GM19099 (cell line): ENCODE measurements around the gene CIAO2A.

Experiments
- POLR2A ChIP-seq: IDR thresholded peaks from 3 replicates; pipeline ENCODE4 v1.6.1; 2011; ENCODE audit warnings: low read depth; ENCODE audit not compliant: insufficient read length; ENCODE audit errors: extremely low read depth

The CIAO2A gene

DNA sequence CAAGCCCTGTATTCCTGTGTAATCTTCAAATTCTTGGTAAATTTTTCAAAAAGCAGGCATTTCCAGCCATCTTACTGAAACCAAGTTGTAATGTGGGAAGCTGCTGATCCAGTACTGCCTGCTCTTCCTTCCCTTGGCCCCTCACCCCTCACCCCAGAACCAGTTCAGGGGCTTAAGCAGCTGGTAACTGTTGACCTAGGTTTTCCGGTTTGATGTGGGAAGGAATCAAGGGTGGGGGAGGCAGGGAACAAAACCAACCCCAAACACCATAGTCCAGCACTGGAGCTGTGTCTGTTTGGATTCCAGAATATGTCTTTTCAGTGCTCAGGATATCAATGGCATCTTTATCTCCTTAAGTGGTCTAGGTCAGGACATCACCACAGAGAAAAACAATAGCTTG is 28.8 kb upstream of the CIAO2A start:
- TF ChIP-seq POLR2A, result no peak

DNA sequence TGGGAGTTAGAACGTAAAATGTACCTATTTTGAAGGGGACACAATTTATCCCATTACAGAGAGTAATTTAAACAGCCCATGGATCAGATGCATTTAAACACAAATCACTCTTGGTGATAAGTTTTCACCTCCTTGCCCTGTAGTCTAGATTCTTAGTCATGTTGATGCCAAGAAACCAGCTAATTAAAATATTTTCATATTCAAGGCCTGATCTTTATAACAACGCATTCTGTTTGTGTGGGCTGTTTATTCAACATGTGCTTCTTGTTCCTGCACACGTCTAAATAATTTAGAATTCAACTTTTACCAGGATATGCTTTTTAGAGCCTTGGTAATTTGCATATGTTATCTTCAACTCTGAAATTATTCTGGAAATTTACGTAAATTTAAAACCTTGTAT is 28.0 kb upstream of the CIAO2A start:
- TF ChIP-seq POLR2A, result no peak

DNA sequence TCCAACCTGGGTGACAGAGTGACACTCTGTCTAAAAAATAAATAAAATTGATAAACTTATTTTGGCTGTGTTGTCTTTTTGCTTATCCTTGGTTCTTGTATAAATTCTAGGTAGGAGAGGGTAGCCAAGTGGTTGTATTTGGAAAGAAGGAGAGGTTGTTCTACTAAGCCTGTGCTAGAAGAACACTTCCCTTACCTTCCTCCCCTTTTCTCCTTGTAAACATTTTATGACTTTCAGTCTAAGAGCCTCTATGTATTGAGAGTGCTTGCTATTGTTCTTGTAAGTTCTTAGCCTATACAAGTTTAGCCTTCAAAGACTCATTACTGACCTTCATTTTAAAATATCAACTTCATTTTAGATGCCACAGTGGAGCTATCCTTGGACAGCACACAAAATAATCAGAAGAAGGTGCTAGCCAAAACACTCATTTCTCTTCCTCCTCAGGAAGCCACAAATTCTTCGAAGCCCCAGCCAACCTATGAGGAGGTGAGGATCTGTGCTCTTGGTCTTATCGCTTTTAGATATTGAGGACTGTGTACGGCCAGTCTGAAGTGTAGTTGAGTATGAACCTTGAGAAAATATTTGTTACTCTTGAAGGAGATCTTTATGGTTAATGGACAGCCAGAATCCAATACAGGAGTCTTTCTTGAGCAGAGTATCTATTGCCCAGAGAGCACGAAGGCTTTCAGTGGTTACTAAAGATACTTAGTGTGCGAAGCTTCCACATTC is 24.3 kb upstream of the CIAO2A start:
- no peak for TF ChIP-seq POLR2A

DNA sequence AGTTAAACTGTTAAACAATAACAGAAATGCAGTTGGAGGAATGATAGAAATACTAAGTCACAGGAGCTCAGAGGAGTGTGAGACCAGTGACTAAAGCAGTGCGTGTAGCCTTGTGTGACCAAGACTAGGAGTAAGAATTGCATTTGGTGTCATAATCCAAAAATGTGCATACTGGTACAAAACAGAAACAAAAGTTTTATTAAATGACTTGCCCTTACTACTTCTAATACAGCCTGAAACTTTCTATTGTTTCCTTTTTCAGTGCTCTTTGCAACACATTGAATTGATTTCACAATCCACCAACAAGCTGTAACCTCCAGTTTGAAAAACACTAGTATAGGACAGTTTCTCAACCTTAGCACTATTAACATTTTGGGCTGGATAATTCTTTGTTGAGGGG is 19.3 kb upstream of the CIAO2A start:
- no peak for TF ChIP-seq POLR2A

DNA sequence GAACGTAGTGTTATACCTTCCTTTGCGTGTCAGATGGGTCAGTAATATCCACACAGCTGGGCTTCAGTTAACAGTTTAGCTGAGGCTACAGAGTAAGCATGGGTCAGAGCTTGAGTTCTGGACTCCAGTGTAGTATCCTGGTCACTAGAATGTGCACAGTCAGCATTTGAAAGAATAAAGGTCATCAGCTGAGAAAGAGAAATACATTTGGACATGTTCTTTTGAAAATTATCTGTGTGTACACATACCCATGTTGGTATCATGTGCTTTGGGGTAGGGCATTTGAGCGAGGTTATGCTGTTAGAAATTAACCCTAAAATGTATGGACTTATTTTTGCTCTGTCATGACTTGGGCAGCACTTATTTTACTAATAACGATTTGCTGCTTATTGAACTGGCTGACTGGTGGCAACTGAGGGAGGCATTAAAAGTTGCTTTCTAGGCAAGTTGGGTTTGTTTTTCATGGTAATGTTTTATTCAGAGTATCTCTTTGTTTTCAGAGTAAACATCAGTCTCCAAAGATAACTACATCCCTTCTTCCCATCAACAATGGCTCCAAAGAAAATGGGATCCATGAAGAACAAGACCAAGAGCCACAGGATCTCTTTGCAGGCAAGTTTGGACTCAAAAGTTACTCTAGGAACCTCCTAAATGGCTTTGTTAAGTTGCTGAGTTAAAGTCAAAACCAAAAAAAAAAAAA is 18.6 kb upstream of the CIAO2A start:
- no peak for TF ChIP-seq POLR2A

DNA sequence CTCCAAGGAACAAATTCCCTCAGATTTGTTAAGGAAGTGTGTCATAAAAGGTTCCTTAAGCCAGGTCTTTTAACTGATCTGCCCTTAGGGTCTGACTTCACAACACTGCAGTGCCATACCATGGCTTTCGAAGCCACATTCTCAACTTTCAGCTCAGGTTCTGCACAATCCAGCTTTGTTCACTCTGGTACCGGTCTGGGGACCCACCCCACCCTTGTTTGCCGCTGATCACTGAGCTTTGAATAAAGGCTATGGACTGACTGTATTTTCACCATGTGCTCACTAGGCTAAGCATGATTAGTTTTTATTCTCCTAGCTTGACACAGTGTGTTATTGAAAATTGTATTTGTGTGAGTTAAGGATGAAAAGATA is 18.0 kb upstream of the CIAO2A start:
- no peak for TF ChIP-seq POLR2A

DNA sequence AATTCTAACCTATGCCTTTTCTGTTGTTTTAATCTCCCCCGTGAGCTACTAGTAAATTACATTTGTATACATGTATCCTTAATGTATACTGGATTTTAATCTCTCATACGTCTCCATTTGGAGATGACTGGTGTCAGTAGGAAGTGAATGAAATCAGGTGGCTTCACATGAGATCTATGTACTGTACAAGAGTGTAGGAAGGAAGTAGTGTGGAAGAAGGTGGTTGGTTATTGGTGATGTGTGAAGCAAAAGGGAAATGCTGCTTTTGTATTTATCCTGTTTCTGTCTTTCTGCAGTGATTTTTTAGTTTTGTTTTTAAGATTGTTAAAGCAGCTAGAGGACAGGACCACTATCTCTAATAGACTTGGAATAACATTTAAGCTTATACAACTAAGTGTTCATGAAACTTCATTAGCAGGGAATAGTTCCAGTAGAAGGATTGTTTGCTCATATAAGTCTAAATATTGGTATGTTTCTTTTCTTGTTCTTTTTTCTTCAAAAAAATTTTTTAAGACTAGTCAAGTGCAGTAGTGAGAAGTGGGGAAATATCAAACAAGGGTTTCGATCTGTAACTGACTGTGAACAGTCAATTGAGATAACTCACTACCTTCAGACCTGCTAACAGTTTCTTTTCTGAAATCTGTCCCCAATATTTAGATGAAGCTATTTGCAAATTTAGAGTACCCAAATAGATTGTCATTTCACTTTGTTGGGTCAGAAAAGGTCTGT is 17.5 kb upstream of the CIAO2A start:
- TF ChIP-seq POLR2A, result no peak

DNA sequence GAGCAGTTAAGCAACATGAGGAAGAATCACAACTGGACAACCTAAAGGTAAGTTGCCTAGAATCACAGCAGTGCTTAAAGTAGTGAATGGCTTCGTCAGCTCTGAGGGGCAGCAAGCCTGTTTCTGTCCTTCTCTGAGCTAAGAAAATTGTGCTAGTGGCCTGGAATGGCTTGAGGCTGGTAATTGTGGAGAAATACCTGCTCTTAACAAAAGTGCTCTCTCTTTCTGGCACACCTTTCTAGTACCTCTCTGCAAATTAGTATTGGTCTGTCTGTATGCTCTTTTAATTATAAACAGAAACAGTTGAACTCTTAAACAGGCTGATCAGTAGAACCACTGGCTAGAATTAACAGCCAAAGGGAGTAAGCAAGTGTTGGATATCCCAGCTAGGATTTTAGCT is 13.7 kb upstream of the CIAO2A start:
- TF ChIP-seq POLR2A, result no peak

DNA sequence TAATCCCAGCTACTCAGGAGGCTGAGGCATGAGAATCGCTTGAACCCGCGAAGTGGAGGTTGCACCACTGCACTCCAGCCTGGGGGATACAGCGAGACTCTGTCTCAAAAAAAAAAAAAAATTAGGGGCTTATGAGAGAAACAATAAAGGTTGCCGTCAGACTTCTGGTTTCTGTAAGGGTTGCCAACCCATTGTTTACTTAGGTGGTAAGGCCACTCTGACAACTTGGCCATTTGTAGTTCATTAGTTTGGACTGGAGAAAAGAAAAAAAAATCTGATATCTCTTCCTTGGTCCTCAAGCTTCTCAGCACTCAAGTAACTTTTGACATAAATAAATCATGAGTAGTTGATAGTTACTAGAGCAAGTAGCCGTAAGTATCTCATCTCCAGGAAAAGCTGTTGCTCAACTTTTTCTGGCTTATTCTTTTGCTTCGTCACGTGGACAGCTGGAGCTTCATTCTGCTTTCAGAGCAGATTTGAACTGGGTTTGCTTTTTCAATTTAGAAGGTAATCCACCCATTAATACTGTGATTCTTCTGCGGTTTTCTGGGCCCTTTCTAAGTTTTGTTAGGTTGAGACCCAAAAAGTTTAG is 11.6 kb upstream of the CIAO2A start:
- no peak for TF ChIP-seq POLR2A

DNA sequence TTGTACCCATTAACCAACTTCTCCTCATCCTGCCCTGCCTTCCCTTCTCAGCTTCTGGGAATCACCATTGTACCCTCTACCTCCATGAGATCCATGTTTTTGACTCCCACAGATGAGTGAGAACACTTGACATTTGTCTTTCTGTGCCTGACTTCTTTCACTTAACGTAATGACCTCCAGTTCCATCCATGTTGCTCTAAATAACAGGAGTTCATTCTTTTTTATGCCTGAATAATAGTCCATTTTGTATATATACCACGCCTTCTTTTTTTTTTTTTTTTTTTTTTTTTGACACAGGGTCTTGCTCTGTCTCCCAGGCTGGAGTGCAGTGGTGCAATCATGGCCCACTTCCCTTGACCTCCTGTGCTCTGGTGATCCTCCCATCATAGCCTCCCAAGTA is 8.9 kb upstream of the CIAO2A start:
- no peak for TF ChIP-seq POLR2A

DNA sequence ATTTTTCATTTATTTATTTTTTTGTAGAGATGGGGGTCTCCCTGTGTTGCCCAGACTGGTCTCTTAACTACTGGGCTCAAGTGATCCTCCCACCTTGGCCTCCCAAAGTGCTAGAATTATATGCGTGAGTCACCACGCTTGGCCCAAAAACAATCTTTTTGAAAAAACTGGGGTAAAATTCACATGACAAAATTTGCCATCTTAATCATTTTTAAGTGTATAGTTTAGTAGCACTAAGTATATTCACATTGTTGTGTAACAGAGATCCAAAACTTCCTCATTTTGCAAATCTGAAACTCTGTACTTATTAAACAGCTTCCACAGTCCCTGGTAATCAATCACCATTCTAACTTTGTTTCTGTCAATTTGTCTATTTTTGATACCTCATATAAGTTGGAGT is 7.3 kb upstream of the CIAO2A start:
- TF ChIP-seq POLR2A, result no peak

DNA sequence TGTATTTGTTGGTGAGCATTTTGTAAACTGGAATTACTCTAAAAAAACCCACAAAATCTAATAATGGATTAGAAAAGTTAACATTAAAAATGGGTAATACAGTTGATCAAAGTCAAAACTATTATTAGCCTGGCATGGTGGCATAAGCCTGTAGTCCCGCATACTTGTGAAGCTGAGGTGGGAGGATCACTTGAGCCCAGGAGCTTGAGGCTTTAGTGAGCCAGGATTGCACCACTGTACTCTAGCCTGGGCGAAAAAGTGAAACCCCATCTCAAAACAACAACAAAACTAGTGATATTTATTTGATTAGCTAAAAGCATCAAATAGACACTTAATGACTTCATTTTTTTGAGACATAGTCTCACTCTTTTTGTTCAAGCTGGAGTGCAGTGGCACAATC is 5.7 kb upstream of the CIAO2A start:
- no peak for TF ChIP-seq POLR2A

DNA sequence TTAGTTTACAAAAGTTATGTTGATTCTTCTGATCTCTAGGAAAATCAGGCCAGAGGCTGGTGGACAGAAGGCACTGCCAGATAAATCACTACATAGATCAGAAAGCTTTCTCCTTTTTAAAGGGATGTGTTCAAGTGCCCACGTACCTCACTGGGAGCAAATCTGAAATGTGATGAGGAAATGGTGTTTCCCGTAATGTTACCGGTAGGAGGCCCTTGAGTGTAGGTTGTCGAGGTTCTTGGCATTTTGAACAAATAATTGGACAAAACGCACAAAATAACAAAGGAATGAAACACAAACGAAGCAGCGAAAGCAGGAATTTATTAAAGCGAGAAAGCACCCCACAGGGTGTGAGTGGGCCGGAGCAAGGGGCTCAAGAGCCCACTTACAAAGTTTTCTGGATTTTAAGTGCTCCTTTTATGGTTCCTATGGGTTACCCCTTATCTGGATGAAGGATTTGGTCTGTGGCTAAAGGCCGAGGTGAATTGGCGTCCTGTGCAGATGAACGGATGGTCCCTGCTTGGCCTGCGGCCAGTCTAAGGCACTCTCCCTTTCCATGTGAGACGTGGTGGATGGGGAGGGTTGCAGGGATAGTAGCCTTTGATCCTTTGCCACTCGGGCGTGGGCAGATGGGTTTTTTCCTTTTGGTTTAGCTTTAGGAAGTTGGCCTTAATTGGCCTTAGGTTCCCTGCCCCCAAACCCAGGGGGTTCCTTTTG is 3.2 kb upstream of the CIAO2A start:
- no peak for TF ChIP-seq POLR2A

DNA sequence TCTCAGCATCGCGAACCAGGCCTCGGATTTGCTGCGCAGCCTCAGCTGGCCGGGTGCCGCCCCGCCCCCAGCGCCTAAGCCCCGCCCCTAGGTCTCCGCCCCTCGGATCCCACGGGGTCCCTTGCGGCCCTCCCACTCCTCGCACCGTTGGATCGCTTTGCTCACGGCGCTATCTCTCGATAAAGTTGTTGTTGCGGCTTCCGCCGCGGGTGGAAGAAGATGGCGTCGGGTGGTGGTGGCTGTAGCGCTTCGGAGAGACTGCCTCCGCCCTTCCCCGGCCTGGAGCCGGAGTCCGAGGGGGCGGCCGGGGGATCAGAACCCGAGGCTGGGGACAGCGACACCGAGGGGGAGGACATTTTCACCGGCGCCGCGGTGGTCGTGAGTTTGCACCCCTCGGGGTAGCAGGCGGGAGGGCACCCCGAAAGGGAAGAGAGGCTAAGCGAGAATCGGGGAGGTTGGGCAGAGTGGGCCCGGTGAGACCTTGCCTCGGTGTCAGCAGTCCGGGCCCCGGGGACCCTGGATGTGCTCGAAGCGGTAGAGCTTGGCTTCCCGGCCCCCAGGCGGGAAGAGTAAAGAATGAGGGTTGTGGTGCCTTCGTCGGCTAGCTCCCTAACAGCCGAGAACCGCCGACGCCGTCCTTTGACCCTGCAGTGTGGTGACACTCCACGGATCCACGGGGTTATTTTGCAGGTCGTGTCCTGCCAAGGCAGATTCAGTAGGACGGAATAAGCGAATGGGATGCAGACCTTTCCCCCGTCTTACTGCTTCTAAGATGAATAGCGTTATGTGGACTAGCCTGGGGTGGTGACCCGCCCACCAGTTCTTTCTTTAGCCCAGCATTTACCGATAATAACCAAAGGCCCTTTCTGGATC is 2.4 kb upstream of the CIAO2A start, which contains the start of gene SNX1:
SNX1 (plus strand) TSS at position 188 of the 873 bp plus-strand sequence; CDS start at position 220, 32 bp downstream.
- TF ChIP-seq POLR2A, result peak; percentile 96

DNA sequence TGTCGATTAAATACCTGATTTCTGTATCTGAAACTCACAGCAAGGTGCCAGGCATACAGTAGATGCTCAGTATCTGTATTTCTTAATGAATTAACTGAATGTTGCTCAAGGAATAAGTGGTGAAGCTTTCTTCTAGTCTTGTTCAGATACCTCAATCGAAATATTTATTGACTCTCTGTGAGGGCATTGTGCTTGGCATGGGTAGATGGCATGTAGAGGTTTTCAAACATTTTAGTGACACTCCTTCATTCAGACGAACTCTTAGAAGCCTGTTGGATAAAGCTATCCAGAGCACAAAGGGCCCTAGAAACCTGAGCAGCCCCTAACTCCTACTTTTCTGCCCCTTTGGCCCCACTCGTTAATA is 1.8 kb upstream of the CIAO2A start:
- no peak for TF ChIP-seq POLR2A
